HG02763 (cell line): ENCODE measurements around the gene F7.
"Not testable (repeated sequence)": the region's sequence is repeated elsewhere in the genome, so short reads cannot be mapped to it uniquely, and the experiment has no call there.

Experiments used
- ATAC-seq: cut with Tn5 transposase; IDR thresholded peaks from one replicate; pipeline ENCODE4 v1.9.1; 2021; ENCODE audit warnings: mild to moderate bottlenecking, moderate library complexity; ENCODE audit not compliant: unreplicated experiment

The F7 gene

GRCh38 chr13:113070855-113071254, 34.7 kb upstream of the F7 start:
- ATAC-seq = no peak

- no peak for ATAC-seq
These were observed 33.2 kb upstream of the F7 start for GRCh38 chr13:113072376-113072775.

GRCh38 chr13:113073942-113074341, 31.6 kb upstream of the F7 start:
- no peak for ATAC-seq

GRCh38 chr13:113074401-113074800, 31.2 kb upstream of the F7 start:
- no peak for ATAC-seq

- ATAC-seq = no peak
These were observed 30.7 kb upstream of the F7 start for GRCh38 chr13:113074876-113075275.

GRCh38 chr13:113075711-113076110, 29.9 kb upstream of the F7 start:
- no peak for ATAC-seq

- no peak for ATAC-seq
These were observed 28.8 kb upstream of the F7 start for GRCh38 chr13:113076681-113077401.

- no peak for ATAC-seq
These were observed 28.0 kb upstream of the F7 start for GRCh38 chr13:113077566-113077952.

- ATAC-seq = no peak
These were observed 27.4 kb upstream of the F7 start for GRCh38 chr13:113077953-113078901.

- ATAC-seq = no peak
These were observed 26.4 kb upstream of the F7 start for GRCh38 chr13:113078902-113079780.

GRCh38 chr13:113079781-113080080, 25.9 kb upstream of the F7 start:
- ATAC-seq = not testable (repeated sequence)

- ATAC-seq = no peak
These were observed 25.2 kb upstream of the F7 start for GRCh38 chr13:113080361-113080831.

- ATAC-seq = no peak
These were observed 24.6 kb upstream of the F7 start for GRCh38 chr13:113080901-113081521.

GRCh38 chr13:113082198-113083021, 23.2 kb upstream of the F7 start:
- ATAC-seq = no peak

GRCh38 chr13:113083022-113083373, 22.6 kb upstream of the F7 start:
- no peak for ATAC-seq

GRCh38 chr13:113083402-113084061, 22.1 kb upstream of the F7 start:
- no peak for ATAC-seq

GRCh38 chr13:113084094-113084942, 21.3 kb upstream of the F7 start:
- no peak for ATAC-seq

GRCh38 chr13:113084943-113085540, 20.5 kb upstream of the F7 start:
- no peak for ATAC-seq
